Common myeloid progenitor, CD34-positive (primary cell): ENCODE measurements around the gene TSKS.
"Not testable (repeated sequence)": the region's sequence is repeated elsewhere in the genome, so short reads cannot be mapped to it uniquely, and the experiment has no call there.

Experiments used
- CTCF ChIA-PET: fragments of 350-600 bp; sonication (Branson Sonifier 250); formaldehyde crosslinking; loops from one replicate; lab custom pipeline; 2021; ENCODE audit warnings: antibody characterized with exemption; lab: Charles Lee
- POLR2A ChIA-PET: fragments of 350-600 bp; sonication (Branson Sonifier 250); formaldehyde crosslinking; loops from one replicate; lab custom pipeline; 2021; ENCODE audit warnings: antibody characterized with exemption; lab: Charles Lee
- DNase-seq, 3 donors: peaks; one replicate each; pipeline versions ENCODE4 v3.0.0 to v3.0.0-alpha.2; 2013
- H3K27ac ChIP-seq, 2 experiments: 1 replicate in 1 of 2; 2 replicates in 1 of 2; pipeline ENCODE4 v1.7.0; 2013; ENCODE audit warnings: inconsistent platforms in 2 of 2, low read length in 2 of 2, mild to moderate bottlenecking in 2 of 2, low read depth in 1 of 2, moderate library complexity in 1 of 2; ENCODE audit not compliant: severe bottlenecking in 2 of 2, insufficient read depth in 1 of 2, poor library complexity in 1 of 2
- H3K27me3 ChIP-seq, 5 experiments: replicated peaks in 2 of 5; 1 replicate in 3 of 5; 2 replicates in 2 of 5; pipeline versions ENCODE4 v1.6.1 to v1.7.0; 2013; ENCODE audit warnings: low read length in 4 of 5, mild to moderate bottlenecking in 2 of 5, moderate library complexity in 2 of 5, inconsistent platforms in 1 of 5; ENCODE audit not compliant: insufficient read depth in 5 of 5, control insufficient read depth in 4 of 5
- H3K36me3 ChIP-seq, 4 experiments: 1 replicate in 2 of 4; 2 replicates in 2 of 4; pipeline versions ENCODE4 v1.6.1 to v1.7.0; 2013; ENCODE audit warnings: low read length in 3 of 4, control low read depth in 1 of 4, mild to moderate bottlenecking in 1 of 4; ENCODE audit not compliant: control insufficient read depth in 4 of 4, insufficient read depth in 4 of 4
- H3K4me1 ChIP-seq, 4 experiments: 1 replicate in 3 of 4; 2 replicates in 1 of 4; pipeline versions ENCODE4 v1.6.1 to v1.7.1; 2013; ENCODE audit warnings: low read length in 3 of 4, mild to moderate bottlenecking in 3 of 4, control low read depth in 1 of 4, inconsistent platforms in 1 of 4, moderate library complexity in 1 of 4; ENCODE audit not compliant: control insufficient read depth in 4 of 4, insufficient read depth in 4 of 4; ENCODE audit errors: control extremely low read depth in 1 of 4
- H3K4me3 ChIP-seq, 7 experiments: 1 replicate in 4 of 7; 2 replicates in 3 of 7; pipeline versions ENCODE4 v1.5.1 to v1.7.0; 2013; ENCODE audit warnings: mild to moderate bottlenecking in 7 of 7, low read length in 6 of 7, moderate library complexity in 6 of 7, inconsistent platforms in 2 of 7, low read depth in 2 of 7, control low read depth in 1 of 7; ENCODE audit not compliant: insufficient read depth in 4 of 7, control insufficient read depth in 1 of 7; ENCODE audit errors: extremely low read depth in 1 of 7
- H3K9me3 ChIP-seq, 5 experiments: 1 replicate in 4 of 5; 2 replicates in 1 of 5; pipeline versions ENCODE4 v1.6.1 to v1.7.1; 2013; ENCODE audit warnings: low read length in 4 of 5, mild to moderate bottlenecking in 2 of 5, inconsistent platforms in 1 of 5, low read depth in 1 of 5, moderate library complexity in 1 of 5; ENCODE audit not compliant: control insufficient read depth in 4 of 5, insufficient read depth in 2 of 5; ENCODE audit errors: control extremely low read depth in 1 of 5
- WGBS: methylation state at CpG from one replicate; pipeline ENCODE4 v1.1.5; 2013; ENCODE audit not compliant: insufficient coverage; 5-methylcytosine and 5-hydroxymethylcytosine counted together

The TSKS gene

DNA sequence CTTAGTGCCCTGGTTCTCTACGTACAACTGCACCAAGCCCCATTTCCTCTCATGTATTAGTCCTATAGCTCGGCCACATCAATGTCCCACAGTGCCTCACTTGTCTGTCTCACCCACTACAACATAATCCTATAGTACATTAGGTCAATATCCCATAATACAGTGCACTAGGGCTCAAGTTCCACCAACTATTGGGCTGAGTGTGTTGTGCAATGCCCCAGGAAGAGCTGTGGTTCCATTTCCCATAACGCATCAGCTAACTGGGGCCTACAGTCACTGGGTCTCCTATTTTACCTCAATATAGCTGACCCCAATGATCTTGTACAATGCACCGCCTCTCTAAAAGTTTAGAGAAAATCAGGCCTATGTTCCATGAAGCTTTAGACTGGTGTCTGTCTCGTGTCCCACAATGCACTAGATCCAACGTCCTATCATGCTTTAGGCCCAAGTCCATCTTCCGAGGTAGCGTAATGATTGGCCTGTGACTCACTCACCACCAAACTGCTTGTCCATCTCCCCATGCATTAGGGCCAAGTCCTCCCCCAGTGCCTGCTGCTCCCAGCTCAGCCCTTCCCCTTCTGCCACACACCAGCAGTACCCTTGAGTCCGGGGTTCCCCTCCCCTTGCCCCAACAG lies 21.8 kb downstream of the TSKS start:
- DNase-seq: no peak
- ChIA-PET POLR2A (interaction anchor here (0.5 kb wide), 1 partner anchor 18 kb away, joined by 4 read pairs; no protein-coding TSS in a partner anchor), CTCF (interaction anchor here (0.7 to 1.0 kb wide), 2 partner anchors 9 to 60 kb away, joined by 3 read pairs; no protein-coding TSS in a partner anchor)
- Histone ChIP-seq H3K9me3 (no peaks in the 10 kb centered on the region), H3K4me3 (no peak overlapping the region), H3K27ac (no peak overlapping the region), H3K4me1 (peaks cover 0 to 8% (median 1%) of the 10 kb centered on the region in 4 experiments), H3K36me3 (no peaks in the 10 kb centered on the region), H3K27me3 (no peaks in the 10 kb centered on the region)
- WGBS: 98% methylated on average over 9 of the region's 9 CpGs

DNA sequence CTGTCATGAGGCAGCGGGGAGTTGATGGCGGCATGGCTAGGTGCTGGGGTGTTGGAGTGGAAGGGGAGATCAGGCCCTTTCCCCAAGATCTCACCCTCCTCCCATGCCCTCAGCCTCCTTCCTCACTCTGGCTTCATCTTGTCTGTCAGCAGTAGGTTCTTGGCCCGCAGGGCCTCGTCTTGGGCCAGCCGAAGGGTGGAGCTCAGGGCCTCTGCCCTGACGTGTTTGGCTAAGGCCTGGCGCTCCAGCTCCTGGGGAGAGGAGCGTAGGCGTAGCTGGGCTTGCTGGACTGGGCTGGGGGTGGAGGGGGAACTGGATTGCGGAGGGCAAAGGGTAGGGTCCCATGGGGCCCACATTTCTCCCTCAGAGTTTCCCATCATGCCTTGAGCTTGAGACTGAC lies 23.2 kb downstream of the TSKS start:
- no peak for DNase-seq
- 100% methylated on average over 4 of the region's 10 CpGs for WGBS
- Histone ChIP-seq H3K27ac (no peak overlapping the region), H3K9me3 (no peaks in the 10 kb centered on the region), H3K4me1 (peaks cover 0 to 8% (median 1%) of the 10 kb centered on the region in 4 experiments), H3K36me3 (no peaks in the 10 kb centered on the region), H3K27me3 (no peaks in the 10 kb centered on the region), H3K4me3 (no peak overlapping the region)
- CTCF ChIA-PET: no interaction called here
- POLR2A ChIA-PET: no interaction called here

DNA sequence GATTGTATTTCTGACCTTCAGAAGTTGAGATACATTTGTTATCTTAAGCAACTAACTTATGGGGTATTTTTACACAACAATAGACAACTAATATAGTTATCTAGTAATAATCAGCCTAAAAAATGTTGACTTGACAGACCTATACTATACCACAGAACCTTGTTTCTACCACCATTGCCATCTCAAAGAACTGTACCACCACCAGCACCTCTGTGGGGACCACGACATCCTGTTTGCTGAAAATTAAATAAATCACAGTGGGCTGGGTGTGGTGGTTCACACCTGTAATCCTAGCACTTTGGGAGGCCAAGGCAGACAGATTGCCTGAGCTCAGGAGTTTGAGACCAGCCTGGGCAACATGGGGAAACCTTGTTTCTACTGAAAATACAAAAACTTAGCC lies 24.0 kb downstream of the TSKS start:
- H3K27me3 ChIP-seq: no peaks in the 10 kb centered on the region
- H3K36me3 ChIP-seq: no peaks in the 10 kb centered on the region
- ChIA-PET CTCF (no interaction called here), POLR2A (no interaction called here)
- H3K9me3 ChIP-seq: no peaks in the 10 kb centered on the region
- H3K4me1 ChIP-seq: peaks cover 0 to 8% (median 1%) of the 10 kb centered on the region in 4 experiments
- DNase-seq: no peak
- no CpG with 5 or more reads among the region's 1 CpG for WGBS
- H3K4me3 ChIP-seq: no peak overlapping the region
- H3K27ac ChIP-seq: no peak overlapping the region

DNA sequence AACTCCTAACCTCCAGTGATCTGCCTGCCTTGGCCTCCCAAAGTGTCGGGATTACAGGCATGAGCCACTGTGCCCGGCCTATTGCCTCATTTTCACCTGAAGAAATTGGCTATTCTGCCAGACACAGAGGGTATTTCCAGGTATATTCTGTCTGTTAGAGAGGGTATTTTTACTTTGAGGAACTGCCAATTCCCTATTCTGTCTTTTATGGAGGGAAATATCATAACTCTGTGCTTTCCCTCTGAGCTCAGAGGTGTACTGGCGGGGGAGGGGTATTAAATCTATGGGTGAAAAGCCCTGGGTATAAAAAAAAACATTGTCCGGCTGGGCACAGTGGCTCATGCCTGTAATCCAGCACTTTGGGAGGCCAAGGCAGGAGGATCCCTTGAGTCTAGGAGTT lies 24.8 kb downstream of the TSKS start:
- no peaks in the 10 kb centered on the region for H3K27me3 ChIP-seq
- no peaks in the 10 kb centered on the region for H3K36me3 ChIP-seq
- no peak overlapping the region for H3K4me3 ChIP-seq
- no peaks in the 10 kb centered on the region for H3K9me3 ChIP-seq
- H3K4me1 ChIP-seq: peaks cover 0 to 8% (median 1%) of the 10 kb centered on the region in 4 experiments
- no peak for DNase-seq
- ChIA-PET CTCF (no interaction called here), POLR2A (no interaction called here)
- H3K27ac ChIP-seq: no peak overlapping the region
- WGBS: 100% methylated on average over 2 of the region's 4 CpGs

DNA sequence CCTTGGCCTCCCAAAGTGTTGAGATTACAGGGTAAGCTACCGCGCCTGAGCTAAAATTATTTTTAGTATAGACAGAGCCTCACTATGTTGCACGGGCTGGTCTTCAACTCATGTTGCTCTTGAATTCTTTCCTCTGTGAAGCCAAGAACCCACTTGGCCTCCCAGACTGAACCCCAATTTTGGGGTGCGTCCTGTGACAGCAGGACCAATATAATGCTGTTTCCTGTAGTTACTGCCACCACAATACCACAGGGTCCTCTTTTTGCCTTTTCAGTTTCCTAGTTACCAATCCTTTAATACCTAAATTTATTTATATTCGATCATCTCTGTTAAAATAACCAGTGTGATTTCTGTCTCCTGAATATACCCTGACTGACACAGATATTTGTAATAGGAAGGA lies 32.9 kb downstream of the TSKS start:
- 0% methylated on average over 3 of the region's 5 CpGs for WGBS
- Histone ChIP-seq H3K4me3 (no peak overlapping the region), H3K4me1 (peaks cover 0 to 11% (median 6%) of the 10 kb centered on the region in 4 experiments), H3K27ac (no peak overlapping the region), H3K27me3 (no peaks in the 10 kb centered on the region), H3K36me3 (no peaks in the 10 kb centered on the region), H3K9me3 (no peaks in the 10 kb centered on the region)
- ChIA-PET POLR2A (no interaction called here), CTCF (interaction anchor here (0.8 to 2.7 kb wide), 3 partner anchors 13 to 160 kb away, joined by 3 to 13 read pairs (median 3); no protein-coding TSS in a partner anchor)
- DNase-seq: peak; percentile 61 to 87 (median 86)

DNA sequence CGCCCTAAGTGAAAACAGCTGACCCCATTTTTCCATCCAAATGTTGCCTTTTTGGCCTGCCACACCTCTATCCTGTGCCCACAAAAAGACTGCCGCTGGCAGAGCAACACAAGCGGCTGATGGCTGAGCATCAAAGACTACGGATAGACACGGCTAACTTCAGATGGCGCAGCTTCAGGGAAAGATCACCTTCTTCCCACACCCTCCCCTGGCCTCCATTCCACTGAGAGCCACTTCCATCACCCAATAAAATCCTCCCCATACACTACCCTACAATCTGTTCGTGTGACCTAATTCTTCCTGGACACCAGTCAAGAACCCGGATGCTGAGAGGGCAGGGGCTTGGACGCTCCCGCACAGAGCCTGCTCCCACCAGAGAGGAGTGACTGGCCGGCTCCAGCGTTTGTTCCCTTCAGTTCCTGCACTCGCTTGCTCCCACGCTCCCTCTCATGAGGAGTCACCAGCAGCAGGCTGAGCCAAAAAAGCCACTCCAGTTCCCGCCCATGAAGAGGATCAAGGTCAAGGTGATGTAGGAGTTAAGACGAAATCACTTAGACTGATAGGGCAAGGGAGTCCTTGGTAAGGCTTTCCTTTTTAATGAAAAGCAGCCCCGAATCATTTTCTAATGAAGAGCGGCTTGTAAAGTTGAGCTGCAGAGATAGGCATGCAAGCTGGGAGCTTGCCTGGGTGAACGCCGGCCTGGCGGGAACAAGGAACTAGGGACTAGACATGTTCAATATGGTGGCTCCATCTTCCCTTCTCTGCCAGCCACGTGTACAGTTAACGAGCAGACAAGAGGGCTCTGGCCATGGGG lies 35.7 kb downstream of the TSKS start:
- POLR2A ChIA-PET: no interaction called here
- Histone ChIP-seq H3K9me3 (no peaks in the 10 kb centered on the region), H3K36me3 (no peaks in the 10 kb centered on the region), H3K4me1 (peaks cover 0 to 11% (median 6%) of the 10 kb centered on the region in 4 experiments), H3K27ac (no peak overlapping the region), H3K27me3 (no peaks in the 10 kb centered on the region), H3K4me3 (no peak overlapping the region)
- CTCF ChIA-PET: interaction anchor here (2.1 kb wide), 1 partner anchor 9 kb away, joined by 5 read pairs; no protein-coding TSS in a partner anchor
- no peak for DNase-seq
- 97% methylated on average over 21 of the region's 23 CpGs for WGBS

DNA sequence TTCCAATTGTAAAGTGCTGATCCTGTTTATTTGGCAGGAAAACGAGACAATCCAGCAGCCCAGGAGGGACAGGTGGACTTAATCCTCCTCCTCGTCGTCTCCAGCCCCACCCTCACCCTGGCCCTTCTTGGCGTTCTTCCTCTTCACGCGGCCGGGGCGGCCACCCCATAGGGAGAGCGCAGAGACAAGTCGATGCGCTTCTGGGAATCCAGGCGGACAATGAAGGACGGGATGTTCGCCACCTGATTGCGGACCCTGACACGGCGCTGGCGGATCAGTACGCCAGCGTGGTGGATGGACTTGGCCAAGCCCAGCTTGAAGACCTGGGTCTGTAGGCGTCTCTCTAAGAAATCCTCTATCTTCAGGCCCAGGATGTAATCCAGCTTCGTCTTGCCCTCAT lies 43.7 kb downstream of the TSKS start:
- not testable (repeated sequence) for H3K4me1 ChIP-seq, H3K27me3 ChIP-seq, H3K27ac ChIP-seq, DNase-seq, H3K9me3 ChIP-seq, H3K36me3 ChIP-seq, H3K4me3 ChIP-seq
- CTCF ChIA-PET: interaction anchor here (1.6 kb wide), 1 partner anchor 16 kb away, joined by 3 read pairs; no protein-coding TSS in a partner anchor
- WGBS: 96% methylated on average over 21 of the region's 22 CpGs
- POLR2A ChIA-PET: interaction anchor here (0.6 kb wide), 1 partner anchor 20 kb away, joined by 4 read pairs; no protein-coding TSS in a partner anchor
